ENCODE measurements around the gene ZNF333.
"Not testable (repeated sequence)": the region's sequence is repeated elsewhere in the genome, so short reads cannot be mapped to it uniquely, and the experiment has no call there.

The ZNF333 gene

DNA sequence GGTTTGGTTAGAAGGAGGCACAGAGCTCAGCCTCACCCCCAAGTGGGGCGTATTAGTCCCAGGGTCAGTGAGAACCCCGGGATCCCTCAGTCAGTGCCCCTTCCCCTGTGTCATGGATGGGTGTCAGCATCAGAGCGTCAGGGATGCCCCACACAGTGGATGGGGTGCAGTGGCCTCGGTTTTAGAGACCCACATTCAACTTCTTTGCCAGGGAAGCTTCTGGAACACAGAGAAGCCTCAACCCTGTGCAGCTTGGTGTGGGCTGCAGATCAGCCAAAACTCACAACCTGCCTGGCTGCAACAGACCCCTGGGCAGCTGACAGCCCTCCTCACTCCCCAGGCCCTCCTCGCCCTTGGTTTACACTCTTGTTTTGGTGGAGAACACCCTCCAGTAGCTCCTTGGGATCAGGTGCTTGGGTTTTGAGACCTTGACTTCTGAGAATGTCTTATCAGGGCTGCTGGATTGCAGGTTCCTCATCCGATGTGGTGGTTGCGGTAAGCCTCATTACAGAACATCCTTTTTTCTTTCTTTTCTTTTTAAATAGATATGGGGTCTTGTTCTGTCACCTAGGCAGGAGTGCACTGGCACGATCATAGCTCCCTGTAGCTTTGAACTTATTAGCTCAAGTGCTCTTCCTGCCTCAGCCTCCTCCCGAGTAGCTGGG is 11.0 kb downstream of the ZNF333 start:
- DNase-seq: no peak

DNA sequence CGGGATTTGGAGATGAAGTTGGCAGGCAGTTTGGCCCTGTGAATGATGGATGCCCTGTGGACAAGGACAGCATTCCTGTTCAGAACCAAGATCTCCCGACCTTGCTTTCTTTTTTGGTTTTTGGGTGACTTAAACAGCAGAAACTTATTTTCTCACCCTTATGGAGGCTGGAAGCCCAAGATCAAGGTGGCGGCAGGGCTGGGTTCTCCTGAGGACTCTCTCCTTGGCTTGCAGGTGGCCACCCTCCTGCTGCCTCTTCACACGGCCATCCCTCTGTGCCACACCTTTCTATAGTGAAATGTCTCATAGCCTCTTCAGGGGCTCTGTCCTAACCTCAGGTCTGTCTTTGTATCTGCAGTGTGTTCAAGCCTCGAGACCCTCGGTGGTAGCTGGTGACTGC is 14.0 kb downstream of the ZNF333 start:
- no peak for DNase-seq

DNA sequence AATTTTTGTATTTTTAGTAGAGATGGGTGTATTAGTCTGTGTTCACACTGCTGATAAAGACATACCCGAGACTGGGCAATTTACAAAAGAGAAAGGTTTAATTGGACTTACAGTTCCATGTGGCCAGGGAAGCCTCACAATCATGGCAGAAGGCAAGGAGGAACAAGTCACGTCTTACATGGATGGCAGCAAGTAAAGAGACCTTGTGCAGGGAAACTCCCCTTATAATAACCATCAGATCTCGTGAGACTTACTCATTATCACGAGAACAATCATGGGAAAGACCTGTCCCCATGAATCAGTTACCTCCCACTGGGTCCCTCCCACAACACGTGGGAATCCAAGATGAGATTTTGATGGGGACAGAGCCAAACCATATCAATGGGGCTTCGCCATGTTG is 14.6 kb downstream of the ZNF333 start:
- DNase-seq: no peak

DNA sequence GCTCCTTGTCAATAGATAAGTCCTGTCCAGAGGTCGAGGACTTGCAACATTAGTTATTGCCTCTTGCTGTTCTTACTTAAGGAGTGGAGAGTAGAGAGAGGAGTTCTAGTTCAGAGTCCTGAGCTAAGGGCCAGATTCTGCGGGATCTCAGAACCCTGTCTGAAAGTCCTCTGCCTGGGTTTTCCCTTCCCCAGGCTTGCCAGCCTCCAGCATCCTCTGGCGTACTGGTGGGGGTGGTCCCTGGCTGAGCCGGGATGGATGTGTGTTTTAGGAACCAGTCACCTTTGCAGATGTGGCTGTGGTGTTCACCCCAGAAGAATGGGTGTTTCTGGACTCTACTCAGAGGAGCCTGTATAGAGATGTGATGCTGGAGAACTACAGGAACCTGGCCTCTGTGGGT is 26.0 kb downstream of the ZNF333 start:
- no peak for DNase-seq

DNA sequence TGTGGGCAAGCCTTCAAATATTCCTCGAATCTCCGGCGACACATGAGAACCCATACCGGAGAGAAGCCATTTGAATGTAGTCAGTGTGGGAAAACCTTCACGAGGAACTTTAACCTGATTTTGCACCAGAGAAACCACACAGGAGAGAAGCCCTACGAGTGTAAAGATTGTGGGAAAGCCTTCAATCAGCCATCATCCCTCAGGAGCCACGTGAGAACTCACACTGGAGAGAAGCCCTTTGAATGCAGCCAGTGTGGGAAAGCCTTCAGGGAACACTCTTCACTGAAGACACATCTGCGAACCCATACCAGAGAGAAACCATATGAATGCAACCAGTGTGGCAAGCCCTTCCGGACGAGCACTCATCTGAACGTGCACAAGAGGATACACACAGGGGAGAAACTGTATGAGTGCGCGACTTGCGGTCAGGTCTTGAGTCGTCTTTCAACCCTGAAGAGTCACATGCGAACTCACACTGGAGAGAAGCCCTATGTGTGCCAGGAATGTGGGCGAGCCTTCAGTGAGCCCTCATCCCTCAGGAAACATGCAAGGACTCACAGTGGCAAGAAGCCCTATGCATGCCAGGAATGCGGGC is 28.8 kb downstream of the ZNF333 start:
- DNase-seq: no peak

DNA sequence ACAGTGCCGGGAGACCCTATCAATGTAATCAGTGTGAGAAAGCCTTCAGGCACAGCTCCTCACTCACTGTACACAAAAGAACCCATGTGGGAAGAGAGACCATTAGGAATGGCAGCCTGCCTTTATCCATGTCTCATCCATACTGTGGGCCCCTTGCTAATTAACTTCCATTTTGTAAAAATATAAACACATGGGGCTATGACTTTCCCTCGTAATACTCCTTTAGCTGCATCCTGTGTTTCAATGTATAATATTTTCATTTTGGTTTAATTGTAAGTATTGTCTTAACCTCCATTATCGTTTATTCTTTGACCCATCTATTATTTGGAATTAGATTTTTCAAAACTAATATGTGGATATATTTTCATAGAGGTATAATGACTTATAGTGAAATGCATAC is 29.3 kb downstream of the ZNF333 start:
- DNase-seq: no peak

DNA sequence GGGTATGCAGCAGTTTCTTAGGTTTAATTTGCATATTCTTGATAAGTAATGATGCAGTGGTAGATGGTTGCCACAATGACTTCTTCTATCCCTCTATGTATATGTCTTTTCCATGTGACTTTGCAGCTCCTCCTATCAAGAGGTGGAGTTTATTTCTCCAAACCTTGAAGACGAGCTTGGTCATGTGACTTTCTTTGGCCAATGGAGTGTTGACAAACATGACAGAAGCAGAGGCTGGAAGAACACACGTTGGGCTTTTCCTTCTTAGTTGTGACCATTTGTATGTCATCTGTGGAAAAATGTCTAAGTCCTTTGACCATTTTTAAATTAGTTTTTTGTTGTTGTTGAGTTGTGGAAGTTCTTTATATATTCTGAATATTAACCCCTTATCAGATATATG is 32.3 kb downstream of the ZNF333 start:
- DNase-seq: no peak

DNA sequence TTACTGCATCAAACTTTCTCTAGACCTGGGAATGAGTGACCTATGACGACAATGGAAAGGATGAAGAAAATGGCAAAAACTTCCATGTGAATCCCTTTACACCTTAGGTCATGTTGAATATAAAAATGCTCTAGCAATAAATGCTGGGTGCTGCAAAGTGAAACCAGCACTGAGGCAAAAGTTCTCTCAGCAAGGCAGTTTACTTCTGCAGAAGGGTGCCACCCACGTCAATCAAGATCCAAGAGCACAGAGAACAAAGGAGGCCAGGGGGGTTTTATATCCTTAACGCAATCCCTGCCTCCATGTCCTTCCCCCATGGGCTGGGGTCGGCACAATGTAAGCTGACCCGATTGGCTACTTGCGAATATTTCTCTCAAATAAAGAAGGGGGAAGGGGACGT is 38.7 kb downstream of the ZNF333 start:
- no peak for DNase-seq

DNA sequence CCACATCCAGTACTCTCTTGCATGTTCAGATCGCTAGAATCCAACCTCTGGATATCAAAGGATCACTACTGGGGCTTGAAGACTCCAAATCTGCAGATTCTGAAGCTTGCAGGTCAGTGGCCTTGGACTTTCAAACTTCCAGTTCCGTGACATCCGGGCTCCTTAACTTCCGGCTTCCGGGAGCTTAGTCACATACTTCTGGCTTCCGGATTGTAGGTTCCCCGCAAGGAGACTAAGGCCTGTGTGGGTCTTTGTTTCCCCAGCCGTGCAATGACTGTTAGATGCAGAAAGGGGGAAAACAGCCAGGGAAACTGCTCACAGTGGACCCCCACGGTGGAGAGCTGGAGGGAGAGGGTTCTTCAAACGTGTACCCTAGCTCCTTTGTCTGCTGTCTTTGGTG is 41.4 kb downstream of the ZNF333 start:
- no peak for DNase-seq

DNA sequence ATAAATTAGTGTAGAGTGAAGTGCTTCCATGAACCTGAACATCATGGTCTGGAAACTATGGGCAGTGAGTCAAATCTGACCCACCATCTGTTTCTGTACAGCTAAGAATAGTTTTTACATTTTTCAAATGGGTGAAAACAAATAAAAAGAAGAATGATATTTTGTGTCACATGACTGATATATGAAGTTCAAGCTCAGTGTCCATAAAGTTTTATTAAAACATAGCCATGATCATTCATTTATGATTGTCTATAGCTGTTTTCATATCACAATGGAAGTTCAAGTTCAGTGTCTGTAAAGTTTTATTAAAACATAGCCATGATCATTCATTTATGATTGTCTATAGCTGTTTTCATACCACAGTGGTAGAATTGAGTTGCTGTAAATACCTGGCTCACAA is 42.7 kb downstream of the ZNF333 start:
- no peak for DNase-seq

DNA sequence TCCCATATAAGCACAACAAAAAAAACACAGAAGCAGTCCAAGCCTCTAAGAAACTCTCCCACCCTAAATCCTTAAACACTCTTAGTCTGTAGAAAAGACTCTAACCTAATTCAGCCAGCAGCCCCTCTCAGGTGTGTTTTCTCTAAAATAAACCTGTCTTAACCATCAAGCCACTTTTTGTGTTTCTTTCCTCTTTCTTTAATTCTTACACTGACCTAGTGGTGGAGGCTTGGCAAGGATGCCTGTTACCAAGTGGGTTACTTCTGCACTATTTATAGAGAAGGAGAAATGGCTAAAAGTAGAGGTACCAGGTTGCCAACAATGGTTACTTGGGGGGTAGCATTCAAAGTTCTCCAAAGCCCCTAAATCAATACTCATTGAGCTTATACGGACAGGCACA is 43.7 kb downstream of the ZNF333 start:
- no peak for DNase-seq

DNA sequence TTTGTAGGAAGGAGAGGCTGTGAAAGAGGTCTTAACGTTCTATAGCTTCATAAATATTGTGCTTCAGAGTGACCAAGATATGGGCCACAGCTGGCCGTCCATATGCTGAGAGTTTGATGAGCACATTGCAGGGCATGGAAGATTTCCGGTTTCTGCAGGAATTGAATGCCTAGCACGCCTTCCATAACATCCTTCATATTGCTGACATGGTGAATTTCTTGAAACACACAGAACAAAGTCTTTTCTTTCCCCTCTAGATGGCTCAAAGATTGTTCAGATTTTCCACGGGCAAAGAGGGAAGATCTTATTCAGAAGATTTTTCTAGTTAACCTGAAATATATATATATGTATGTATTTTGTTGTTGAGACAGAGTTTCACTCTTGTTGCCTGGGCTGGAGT is 46.1 kb downstream of the ZNF333 start:
- DNase-seq: no peak

DNA sequence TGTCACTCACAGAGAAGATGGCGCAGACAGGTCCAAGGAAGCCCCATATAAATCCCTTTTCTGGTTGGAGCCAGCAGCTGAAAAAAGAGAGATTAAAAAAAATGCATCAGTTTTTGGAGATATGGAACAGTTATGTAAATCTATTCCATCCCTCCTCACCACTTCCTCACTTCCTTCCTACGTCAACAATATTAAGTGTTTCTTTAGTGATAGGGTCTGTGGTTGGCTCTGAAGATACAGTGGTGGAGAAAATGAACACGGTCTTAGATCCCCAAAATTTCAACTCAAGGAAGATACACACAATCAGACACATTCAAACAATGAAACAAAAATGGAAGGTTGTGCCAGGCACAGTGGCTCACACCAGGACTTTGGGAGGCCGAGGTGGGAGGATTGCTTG is 57.0 kb downstream of the ZNF333 start:
- DNase-seq: no peak

DNA sequence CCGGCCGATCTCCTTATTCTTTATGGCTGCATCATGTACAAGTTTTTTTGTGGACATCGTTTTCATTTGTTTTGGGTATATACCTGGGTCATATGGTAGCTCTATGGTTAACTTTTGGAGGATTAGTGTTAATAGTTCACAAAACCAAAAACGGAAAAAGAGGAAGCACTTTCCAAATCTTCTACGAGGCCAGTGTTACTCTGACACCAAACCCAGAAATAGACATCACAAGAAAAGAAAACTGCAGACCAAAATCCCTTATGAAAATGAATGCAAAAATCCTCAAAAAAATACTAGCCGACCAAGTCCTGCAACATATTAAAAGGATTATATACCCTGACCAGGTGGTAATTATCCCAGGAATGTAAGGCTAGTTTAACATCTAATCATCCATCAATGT is 58.8 kb downstream of the ZNF333 start:
- DNase-seq: no peak

DNA sequence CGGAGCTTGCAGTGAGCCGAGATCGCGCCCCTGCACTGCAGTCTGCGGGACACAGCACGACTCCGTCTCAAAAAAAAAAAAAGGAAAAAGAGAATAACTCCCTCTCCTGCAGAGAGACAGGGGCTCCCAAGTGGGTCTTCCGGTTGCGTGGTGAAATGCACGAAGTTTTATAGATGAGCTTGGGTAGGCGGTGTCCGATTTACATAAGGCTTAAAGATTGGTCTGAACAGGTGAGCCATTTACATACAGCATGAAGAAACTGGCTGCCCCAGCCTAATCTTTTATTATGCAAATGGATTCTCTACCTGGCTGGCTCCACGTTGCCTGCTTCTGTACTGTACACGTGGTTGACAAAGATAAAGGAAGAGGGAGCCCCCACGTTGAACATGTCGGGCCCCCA is 69.0 kb downstream of the ZNF333 start:
- DNase-seq: no peak

DNA sequence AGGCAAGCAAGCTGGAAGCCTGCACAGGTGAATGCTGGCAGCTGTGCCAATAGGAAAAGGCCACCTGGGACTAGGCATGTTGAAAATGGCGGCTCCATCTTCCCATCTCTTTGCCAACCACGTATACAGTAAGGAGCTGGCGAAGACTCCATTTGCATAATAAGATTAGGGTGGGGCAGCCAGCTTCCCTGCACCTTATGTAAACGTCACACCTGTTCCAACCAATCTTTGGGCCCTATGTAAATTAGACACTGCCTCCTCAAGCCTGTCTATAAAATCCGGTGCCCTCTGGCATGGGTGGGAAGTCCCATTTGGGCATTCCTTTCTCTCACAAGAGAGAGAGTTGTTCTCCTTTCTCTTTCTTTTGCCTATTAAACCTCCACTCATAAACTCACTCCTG is 71.8 kb downstream of the ZNF333 start:
- no peak for DNase-seq

DNA sequence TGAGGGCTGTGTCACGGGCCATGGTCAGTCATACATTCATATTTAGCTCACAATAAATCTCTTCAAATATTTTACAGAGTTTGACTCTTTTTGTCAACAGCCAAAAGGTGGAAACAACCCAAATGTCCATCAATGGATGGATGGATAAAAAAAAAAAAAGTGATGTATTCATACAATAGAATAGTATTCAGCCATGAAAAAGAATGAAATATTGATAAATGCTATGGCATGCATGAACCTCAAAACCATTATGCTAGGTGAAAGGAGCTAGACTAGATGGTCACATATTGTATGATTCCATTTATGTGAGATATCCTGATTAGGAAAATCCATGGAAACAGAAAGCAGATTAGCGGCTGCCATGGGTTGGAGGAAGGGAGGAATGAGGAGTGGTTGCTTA is 72.3 kb downstream of the ZNF333 start:
- DNase-seq: no peak

DNA sequence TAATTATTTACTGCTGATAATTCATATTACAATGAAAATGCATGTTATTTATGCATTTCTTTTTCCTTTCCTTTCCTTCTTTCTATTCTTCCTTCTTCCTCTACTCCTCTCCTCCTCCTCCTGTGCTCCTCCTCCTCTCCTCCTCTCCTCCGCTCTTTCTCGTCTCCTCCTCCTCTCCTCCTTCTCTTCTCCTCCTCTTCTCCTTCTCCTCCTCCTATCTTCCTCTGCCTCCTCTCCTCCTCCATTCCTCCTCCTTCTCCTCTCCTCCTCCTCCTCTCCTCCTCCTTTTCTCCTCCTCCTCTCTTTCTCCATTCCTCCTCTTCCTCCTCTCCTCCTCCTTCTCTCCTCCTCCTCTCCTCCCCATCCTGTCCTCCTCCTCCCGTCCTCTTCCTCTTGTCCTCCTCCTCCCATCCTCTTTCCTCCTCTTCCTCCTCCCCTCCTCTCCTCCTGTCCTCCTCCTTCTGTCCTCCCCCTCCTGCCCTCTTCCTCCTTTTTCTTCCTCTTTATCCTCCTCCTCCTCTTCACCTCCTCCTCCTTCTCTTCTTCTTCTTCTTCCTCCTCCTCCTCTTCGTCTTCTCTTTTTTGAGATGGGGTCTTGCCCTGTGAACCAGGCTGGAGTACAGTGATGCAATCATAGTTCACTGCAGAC is 73.8 kb downstream of the ZNF333 start:
- DNase-seq: no peak

DNA sequence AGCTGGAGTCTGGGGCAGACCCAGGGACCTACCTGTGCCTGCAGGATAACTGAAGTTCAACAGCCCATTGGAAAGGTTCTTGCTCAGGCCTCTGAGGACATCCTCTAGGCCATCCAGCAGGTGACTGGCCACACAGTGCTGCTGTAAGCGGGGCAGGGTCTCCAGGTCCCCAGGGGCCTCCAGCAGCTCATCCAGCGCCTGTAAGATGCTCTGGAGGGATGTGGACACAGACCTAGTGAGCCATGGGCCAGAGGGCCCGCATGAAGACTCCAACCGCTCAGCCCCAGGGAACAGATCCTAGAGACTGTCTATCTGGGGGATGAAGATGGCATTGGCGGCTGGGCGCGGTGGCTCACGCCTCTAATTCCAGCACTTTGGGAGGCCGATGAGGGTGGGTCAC is 74.6 kb downstream of the ZNF333 start:
- no peak for DNase-seq

DNA sequence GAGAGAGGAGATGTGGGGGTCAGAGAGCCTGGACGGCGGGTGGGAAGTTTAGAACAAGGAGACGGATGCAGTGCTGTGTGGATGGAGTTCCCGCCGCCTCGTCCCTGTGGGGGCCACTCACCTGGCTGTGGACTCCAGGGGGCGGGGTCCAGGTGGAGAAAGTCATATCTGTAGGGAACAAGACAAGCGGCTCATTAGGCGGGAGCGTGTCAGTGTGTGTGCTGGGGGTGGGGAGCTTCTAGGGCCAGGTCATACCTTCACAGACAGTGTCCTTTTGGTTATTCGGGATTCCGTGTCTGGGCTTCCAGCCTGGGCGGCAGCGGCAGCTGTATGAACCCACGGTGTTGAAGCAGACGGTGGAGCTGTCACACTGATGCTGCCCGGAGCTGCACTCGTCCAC is 75.6 kb downstream of the ZNF333 start:
- DNase-seq: not testable (repeated sequence)

DNA sequence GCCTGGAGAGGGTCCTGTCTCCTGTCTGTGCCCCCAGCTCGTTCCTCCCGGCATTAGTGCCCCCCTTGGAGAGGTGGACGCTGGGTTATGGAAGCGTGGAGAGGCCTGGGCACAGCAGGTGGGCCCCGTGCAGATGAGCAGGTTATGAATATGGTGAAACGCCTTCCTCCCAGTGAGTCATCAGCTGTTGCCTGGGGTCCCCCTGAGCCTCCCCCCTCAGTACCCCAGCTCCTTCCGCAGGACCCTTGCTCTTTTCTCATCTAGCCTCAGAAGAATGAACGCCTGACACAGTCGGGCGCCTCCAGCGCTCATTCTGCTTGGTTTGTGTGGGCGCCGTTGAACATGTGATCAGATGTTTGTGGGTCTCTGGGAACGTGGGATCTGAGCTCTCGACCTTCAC is 76.0 kb downstream of the ZNF333 start:
- not testable (repeated sequence) for DNase-seq

DNA sequence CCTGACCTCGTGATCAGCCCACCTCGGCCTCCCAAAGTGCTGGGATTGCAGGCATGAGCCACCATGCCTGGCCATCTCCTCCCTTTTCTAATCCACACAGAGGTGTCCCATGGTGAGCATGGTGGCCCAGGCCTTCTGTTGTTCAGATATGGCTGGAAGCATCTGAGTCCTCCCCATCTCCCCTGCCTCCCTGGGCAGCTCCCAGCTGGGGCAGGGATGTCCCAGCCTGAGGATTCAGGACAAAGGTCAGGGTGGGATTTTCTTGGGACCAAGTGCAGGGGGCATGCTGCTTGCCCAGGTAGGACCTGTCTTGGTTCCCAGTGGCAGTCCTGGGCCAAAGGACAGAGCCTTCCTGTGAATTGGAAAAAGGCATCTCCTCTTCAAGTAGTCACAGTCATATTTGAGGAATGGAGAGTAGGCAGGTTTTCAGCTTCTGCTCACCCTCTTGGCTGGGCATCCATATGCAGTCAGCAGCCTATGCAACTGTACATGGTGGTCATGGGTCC is 77.7 kb downstream of the ZNF333 start:
- no peak for DNase-seq

DNA sequence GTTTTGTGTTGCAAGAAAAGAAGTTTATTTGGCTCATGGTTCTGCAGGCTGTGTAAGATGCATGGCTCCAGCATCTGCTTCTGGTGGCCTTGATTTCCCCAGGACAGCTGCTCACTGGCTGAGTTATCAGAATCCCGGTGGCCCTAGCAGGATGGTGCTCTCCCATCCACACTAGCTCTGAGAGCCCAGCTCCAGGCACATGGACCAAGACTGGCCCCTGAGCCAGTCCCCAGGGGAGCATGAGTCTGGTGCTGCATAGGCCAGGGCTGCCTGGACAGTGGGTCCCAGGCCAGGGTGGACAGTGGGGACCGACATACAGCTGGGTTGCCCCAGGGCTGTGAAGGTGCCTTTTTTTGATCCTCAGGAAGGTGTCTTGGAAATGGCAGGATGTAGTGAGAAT is 78.2 kb downstream of the ZNF333 start:
- no peak for DNase-seq

DNA sequence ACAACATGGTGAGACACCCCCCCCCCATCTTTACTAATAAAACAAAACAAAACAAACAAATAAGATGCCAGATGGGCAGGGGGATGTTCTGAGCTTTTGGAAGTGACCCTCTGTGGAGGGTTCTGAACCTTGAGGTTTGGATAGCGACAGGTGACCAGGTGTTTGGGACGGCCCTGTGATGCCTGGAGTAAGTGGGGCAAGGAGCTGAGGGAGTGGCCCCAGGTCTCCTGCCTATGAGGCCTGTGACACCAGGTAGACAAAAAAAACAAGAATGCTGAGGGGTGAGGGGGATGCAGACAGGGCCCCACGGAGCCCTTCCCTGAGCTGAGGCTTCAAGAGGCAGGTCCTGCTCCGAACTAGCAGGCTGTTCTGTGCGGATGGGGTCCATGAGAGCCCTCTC is 79.4 kb downstream of the ZNF333 start:
- no peak for DNase-seq

DNA sequence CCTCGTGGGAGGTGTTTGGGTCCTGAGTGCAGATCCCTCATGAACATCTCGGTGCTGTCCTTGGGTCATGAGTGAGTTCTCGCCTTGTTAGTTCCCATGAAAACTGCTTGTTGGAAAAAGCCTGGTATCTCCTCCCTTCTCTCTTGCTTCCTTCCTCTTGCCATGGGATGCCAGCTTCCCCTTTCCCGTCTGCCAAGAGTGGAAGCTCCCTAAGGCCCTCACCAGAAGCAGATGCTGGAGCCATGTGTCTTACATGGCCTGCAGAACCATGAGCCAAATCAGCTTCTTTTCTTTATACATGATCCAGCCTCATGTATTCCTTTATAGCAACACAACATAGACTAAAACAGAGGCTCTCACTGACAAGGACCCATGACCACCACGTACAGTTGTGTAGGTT is 80.3 kb downstream of the ZNF333 start:
- DNase-seq: no peak

Measured in CD4-positive, alpha-beta T cell treated with Interleukin-1 beta for 1 hour (primary cell).